Breast epithelium (tissue), 4 donors: ENCODE data around the gene PROCA1. TPM values are rescaled to one million over a fixed set of nuclear protein-coding genes. Genes with fewer than 3 reads are reported as not detected.

Experiments
- DNase-seq, 2 donors: peaks; one replicate each; pipeline ENCODE4 v3.0.0-alpha.2; 2019; ENCODE audit warnings: low spot score in 2 of 2
- H3K27ac ChIP-seq, 2 donors: fragments of 200-600 bp; sonication (generic) in 1 of 2; one replicate each; pipeline ENCODE4 v1.5.1; 2016 to 2019; ENCODE audit warnings: mild to moderate bottlenecking in 1 of 2
- H3K27me3 ChIP-seq, 2 donors: fragments of 200-600 bp; sonication (generic) in 1 of 2; one replicate each; pipeline versions ENCODE4 v1.5.1 to v1.6.0; 2017 to 2019; ENCODE audit warnings: control low read depth in 1 of 2, mild to moderate bottlenecking in 1 of 2
- H3K36me3 ChIP-seq: fragments of 200-600 bp; one replicate; pipeline ENCODE4 v1.5.1; 2019
- H3K4me1 ChIP-seq, 2 donors: fragments of 200-600 bp; sonication (generic); one replicate each; pipeline ENCODE4 v1.5.1; 2016 to 2019; ENCODE audit warnings: control low read depth in 1 of 2
- H3K4me3 ChIP-seq, 3 donors: fragments of 200-600 bp; sonication (generic); 1 replicate in 2 of 3; 2 replicates in 1 of 3; pipeline ENCODE4 v1.5.1; 2016 to 2019; ENCODE audit warnings: mild to moderate bottlenecking in 3 of 3, moderate library complexity in 2 of 3
- H3K9me3 ChIP-seq, 2 donors: fragments of 200-600 bp; sonication (generic) in 1 of 2; one replicate each; pipeline ENCODE4 v1.5.1; 2016 to 2019; ENCODE audit warnings: control low read depth in 1 of 2
- CTCF ChIP-seq, 3 donors: fragments of 450-650 bp; IDR thresholded peaks; one replicate each; pipeline ENCODE4 v1.5.1; 2016 to 2017; ENCODE audit warnings: antibody characterized with exemption in 3 of 3, mild to moderate bottlenecking in 3 of 3, moderate library complexity in 3 of 3
- POLR2A ChIP-seq: fragments of 450-650 bp; IDR thresholded peaks from one replicate; pipeline ENCODE4 v1.6.1; 2016; ENCODE audit warnings: antibody characterized with exemption, mild to moderate bottlenecking, moderate library complexity
- POLR2AphosphoS5 ChIP-seq, 3 donors: sonication (generic); formaldehyde crosslinking; IDR thresholded peaks; one replicate each; pipeline ENCODE4 v1.6.1; 2017; ENCODE audit warnings: antibody characterized with exemption in 3 of 3
- intact Hi-C: fragments of 100-400 bp; cut with DNase I; formaldehyde crosslinking; loops from one replicate; pipeline ENCODE4 v1.15.1; 2023; ENCODE audit warnings: low total_unique reads
- total RNA-seq, 3 donors: library from RNA; depleted of rRNA; stranded (reverse); fragments of >200 nt; gene quantifications; one replicate each; pipeline ENCODE4 v1.1.0, GENCODE V29; 2016

PROCA1 gene
- total RNA-seq, 3 donors from 2014 or later = 1.6 to 2.3 (median 1.6) TPM

- DNase-seq = no peak
- Histone ChIP-seq H3K4me3 (no peak overlapping the region), H3K4me1 (no peaks in the 10 kb centered on the region), H3K27ac (no peak overlapping the region), H3K36me3 (peaks cover 6% of the 10 kb centered on the region), H3K9me3 (no peaks in the 10 kb centered on the region), H3K27me3 (no peaks in the 10 kb centered on the region)
- intact Hi-C loops = no loop called here
- TF ChIP-seq CTCF (IDR thresholded peaks at IDR 0.05) (no peak), POLR2A (no peak), POLR2AphosphoS5 (IDR thresholded peaks at IDR 0.05) (no peak)
Observed at GRCh38 chr17:28705728-28706334, 5.9 kb downstream of the PROCA1 start.

DNA sequence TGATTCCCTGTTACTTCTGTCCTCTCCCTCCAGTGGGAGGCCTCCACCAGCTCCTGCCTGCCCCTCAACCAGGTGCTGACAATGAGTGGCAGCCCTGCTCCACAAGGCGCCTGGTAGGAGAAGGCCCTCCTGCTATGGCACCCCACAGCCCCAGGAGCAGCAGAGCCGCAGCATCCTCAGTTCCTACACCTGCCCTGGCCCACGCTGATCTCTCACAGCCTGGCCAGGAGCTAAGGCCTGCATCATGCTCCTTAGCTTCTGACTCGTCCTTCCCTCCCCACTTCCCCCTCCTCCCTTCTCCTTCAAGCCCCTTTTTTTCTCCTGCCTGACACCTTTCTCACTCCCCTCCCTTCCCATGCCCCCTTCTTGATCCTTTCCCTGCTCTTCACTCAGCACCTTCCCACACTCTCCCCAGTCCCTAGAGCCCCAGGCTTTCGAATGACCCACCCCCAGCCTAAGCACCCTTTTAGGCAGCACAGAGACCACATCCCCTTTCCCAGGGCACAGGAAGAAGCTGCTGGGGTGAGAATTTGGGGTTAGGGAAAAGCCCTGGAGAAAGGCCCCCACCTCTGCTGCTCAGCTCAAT lies 6.5 kb downstream of the PROCA1 start:
- Histone ChIP-seq H3K36me3 (peaks cover 6% of the 10 kb centered on the region), H3K27ac (no peak overlapping the region), H3K4me1 (no peaks in the 10 kb centered on the region), H3K4me3 (no peak overlapping the region), H3K9me3 (no peaks in the 10 kb centered on the region), H3K27me3 (no peaks in the 10 kb centered on the region)
- TF ChIP-seq POLR2A (no peak), POLR2AphosphoS5 (IDR thresholded peaks at IDR 0.05) (no peak), CTCF (IDR thresholded peaks at IDR 0.05) (no peak)
- DNase-seq = no peak
- intact Hi-C loops = no loop called here

GRCh38 chr17:28704219-28704858 lies 7.3 kb downstream of the PROCA1 start:
- no peak overlapping the region for H3K27ac ChIP-seq
- no peak overlapping the region for H3K4me3 ChIP-seq
- H3K9me3 ChIP-seq = no peaks in the 10 kb centered on the region
- TF ChIP-seq CTCF (IDR thresholded peaks at IDR 0.05) (no peak), POLR2A (no peak), POLR2AphosphoS5 (IDR thresholded peaks at IDR 0.05) (no peak)
- H3K27me3 ChIP-seq = no peaks in the 10 kb centered on the region
- H3K4me1 ChIP-seq = no peaks in the 10 kb centered on the region
- intact Hi-C loops = no loop called here
- DNase-seq = no peak
- peaks cover 6% of the 10 kb centered on the region for H3K36me3 ChIP-seq

GRCh38 chr17:28703552-28704218 lies 8.0 kb downstream of the PROCA1 start:
- peaks cover 7% of the 10 kb centered on the region for H3K36me3 ChIP-seq
- TF ChIP-seq POLR2A (no peak), CTCF (IDR thresholded peaks at IDR 0.05) (no peak)
- no peaks in the 10 kb centered on the region for H3K4me1 ChIP-seq
- no peak for DNase-seq
- intact Hi-C loops = no loop called here
- H3K4me3 ChIP-seq = no peak overlapping the region
- H3K9me3 ChIP-seq = no peaks in the 10 kb centered on the region
- no peak overlapping the region for H3K27ac ChIP-seq
- no peaks in the 10 kb centered on the region for H3K27me3 ChIP-seq

DNA sequence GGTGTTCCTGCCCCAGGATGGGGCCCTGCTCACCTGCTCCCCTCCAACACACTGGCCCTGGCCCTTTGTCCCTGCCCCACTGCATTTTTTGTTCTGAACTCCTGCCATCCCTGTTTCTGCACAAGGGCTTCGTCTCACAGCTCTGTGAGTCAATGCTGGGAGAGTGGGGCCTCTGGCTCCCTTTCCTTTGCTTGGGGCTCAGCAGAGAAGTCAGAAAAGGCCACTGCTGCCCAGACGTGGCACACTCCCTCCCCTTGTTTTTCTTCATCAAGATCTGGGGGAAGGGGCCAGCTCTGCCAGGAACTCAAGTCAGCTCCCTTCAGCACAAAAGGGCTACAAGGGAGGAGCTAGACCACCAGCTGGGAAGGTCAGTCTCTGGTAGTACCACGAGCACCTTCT lies 8.9 kb downstream of the PROCA1 start:
- H3K4me3 ChIP-seq = no peak overlapping the region
- no peak for DNase-seq
- H3K9me3 ChIP-seq = no peaks in the 10 kb centered on the region
- TF ChIP-seq POLR2A = no peak
- TF ChIP-seq CTCF (IDR thresholded peaks at IDR 0.05) = no peak
- TF ChIP-seq POLR2AphosphoS5 (IDR thresholded peaks at IDR 0.05) = no peak
- peaks cover 16% of the 10 kb centered on the region for H3K36me3 ChIP-seq
- H3K27ac ChIP-seq = no peak overlapping the region
- intact Hi-C loops = no loop called here
- no peaks in the 10 kb centered on the region for H3K27me3 ChIP-seq
- no peaks in the 10 kb centered on the region for H3K4me1 ChIP-seq
